Right renal pelvis (tissue), 4 donors: Measurements from ENCODE around the gene SPANXC. TPM values are rescaled to one million over a fixed set of nuclear protein-coding genes. Genes with fewer than 3 reads are reported as not detected.
"Not testable (repeated sequence)": the region's sequence is repeated elsewhere in the genome, so short reads cannot be mapped to it uniquely, and the experiment has no call there.

Source experiments
- DNase-seq, 4 donors: peaks; one replicate each; pipeline ENCODE4 v3.0.0-alpha.2; 2013; ENCODE audit warnings: low read depth in 4 of 4, low spot score in 3 of 4, missing footprints in 1 of 4
- polyA plus RNA-seq, 4 donors: library from polyadenylated mRNA; unstranded; fragments of 120-200 nt; gene quantifications; one replicate each; pipeline ENCODE4 v1.2.1, GENCODE V29; 2013; ENCODE audit not compliant: insufficient read length in 4 of 4

Gene SPANXC
- polyA plus RNA-seq: not detected

DNA sequence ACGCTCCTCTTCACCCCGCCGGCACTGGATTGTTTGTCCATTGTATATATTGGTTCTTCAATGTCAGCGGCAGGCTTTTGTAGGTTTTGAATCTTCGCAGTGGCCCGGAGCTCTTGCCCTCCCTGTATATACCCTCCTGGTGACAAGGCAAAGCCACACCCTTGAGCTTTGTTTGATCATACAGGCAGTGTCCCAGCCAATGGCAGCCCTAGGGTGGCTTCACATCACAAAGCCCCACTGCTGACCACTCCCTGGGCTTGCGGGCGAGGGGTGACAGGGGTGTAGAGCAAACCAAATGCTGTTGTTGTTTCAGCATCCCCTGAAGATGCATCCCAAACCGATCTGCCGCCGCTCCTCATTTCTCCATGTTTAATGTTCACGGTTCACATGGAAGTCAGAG, at the start of gene SPANXC:
Gene SPANXC (minus strand): TSS at position 101 of the 400 bp plus-strand sequence. CDS start 60 bp downstream, at position 41.
- not testable (repeated sequence) for DNase-seq

DNA sequence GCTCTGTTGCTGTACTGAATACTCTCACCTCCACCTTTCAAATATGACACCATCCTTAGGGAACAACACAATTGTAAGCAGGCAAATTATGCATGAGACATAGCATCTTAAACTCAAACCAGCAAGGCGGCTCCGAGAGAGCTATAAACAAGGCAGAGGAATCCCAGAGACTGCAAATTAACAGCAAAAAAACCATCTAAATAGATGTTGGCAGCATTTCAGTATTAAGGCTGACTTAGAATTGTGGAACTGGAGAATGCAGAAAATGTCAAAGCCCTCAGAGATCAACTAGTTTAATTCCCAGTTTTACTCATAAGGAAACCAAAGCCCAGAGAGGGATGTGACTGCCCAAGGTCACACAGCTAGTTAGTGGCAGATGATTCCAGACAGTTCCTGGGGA, 37.2 kb upstream of the SPANXC start:
- no peak for DNase-seq

GRCh38 chrX:141278306-141278705, 36.0 kb upstream of the SPANXC start:
- DNase-seq: no peak

- no peak for DNase-seq
Measured at GRCh38 chrX:141258080-141258479, 15.8 kb upstream of the SPANXC start.

DNA sequence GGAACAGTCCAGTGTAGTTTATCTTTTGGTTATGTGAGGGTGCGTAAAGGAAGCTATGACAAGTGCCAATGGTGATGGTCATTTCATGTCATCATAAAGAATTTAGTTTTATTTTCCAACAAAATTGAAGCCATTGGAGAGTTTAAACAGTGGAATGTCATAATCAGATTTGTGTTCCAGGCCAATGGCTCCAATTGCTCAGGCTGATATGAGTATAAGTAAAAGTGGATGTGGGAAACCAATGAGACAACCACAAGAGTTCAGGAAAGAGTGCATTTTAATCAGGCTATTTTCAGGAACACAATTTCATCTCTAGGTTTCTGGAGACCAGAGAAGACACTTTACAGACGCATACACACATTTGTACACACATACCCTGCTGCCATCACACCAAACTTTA, 20.7 kb downstream of the SPANXC start:
- no peak for DNase-seq

- no peak for DNase-seq
Measured at GRCh38 chrX:141220342-141221008, 21.8 kb downstream of the SPANXC start.

DNA sequence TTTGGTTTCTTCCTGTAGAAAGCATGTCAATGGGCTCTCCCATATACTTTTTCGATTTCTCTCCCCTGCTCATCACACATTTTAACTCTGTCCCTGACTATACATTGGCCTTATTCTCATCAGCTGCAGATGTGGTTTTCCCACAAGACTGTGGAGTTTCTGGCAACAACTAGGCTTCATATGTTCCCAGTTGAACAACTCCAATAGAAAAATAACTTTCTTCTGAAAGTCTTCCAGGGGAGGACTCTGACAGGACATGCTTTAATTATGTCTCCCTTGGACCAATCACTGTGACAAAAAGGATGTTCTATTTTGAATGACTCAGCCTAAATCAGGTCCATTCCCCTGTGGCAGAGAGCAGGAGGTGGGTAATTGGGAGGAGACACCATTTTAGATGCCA, 28.1 kb downstream of the SPANXC start:
- no peak for DNase-seq

GRCh38 chrX:141201962-141202361, 40.4 kb downstream of the SPANXC start:
- DNase-seq: no peak

Other genes with a start within 250 kb of the SPANXC start
- not detected for gene SPANXB1, start 239.9 kb downstream of the SPANXC start, polyA plus RNA-seq
- 10 to 100 TPM; 71.4 to 84.1 (median 77.3) TPM for gene LDOC1, start 65.4 kb downstream of the SPANXC start, polyA plus RNA-seq